HFFc6 (cell line): ENCODE measurements around the gene CHCHD6. TPM values are rescaled to one million over a fixed set of nuclear protein-coding genes. Genes with fewer than 3 reads are reported as not detected.
A peak's percentile ranks its signal among the peaks of the same experiment; 100 is the strongest.

Experiments
- DNase-seq: peaks from one replicate; pipeline ENCODE4 v3.0.0-alpha.2; 2018
- H3K27ac Mint-ChIP-seq: 2 replicates; pipeline ENCODE4 v1.8.0; 2020; ENCODE audit warnings: mild to moderate bottlenecking, mixed read lengths
- H3K27me3 Mint-ChIP-seq: 2 replicates; pipeline ENCODE4 v1.8.0; 2021; ENCODE audit warnings: mild to moderate bottlenecking, moderate library complexity, mixed read lengths; ENCODE audit not compliant: insufficient read depth
- H3K36me3 Mint-ChIP-seq: 2 replicates; pipeline ENCODE4 v1.8.0; 2021; ENCODE audit warnings: low read depth, mixed read lengths
- H3K4me1 Mint-ChIP-seq: 2 replicates; pipeline ENCODE4 v1.8.0; 2020; ENCODE audit warnings: low read depth, mixed read lengths
- H3K4me3 Mint-ChIP-seq: 2 replicates; pipeline ENCODE4 v1.8.0; 2020; ENCODE audit warnings: mild to moderate bottlenecking, moderate library complexity, mixed read lengths
- H3K9me3 Mint-ChIP-seq: 2 replicates; pipeline ENCODE4 v1.8.0; 2020; ENCODE audit warnings: mild to moderate bottlenecking, mixed read lengths
- CTCF ChIP-seq: fragments of 200-600 bp; sonication (generic); IDR thresholded peaks from 2 replicates; pipeline ENCODE4 v1.5.0; 2021; ENCODE audit warnings: antibody characterized with exemption, mild to moderate bottlenecking
- total RNA-seq, 6 experiments: library from RNA; stranded (reverse); fragmentation: NEBNext Ultra II Directional; extraction: Animal tissue kit (Norgen Biotek cat#: 25700); gene quantifications; 2 replicates in 1 of 6; 3 replicates in 5 of 6; pipeline ENCODE4 v1.2.3, GENCODE V29; 2021

Gene CHCHD6
- total RNA-seq, 6 experiments from 2014 or later: 18.6 to 22.9 (median 19.9) TPM

- DNase-seq: no peak
- no peak for TF ChIP-seq CTCF
- no peak overlapping the region for H3K4me3 Mint-ChIP-seq
- H3K4me1 Mint-ChIP-seq: peaks cover 27% of the 10 kb centered on the region
- no peak overlapping the region for H3K27ac Mint-ChIP-seq
- H3K9me3 Mint-ChIP-seq: no peaks in the 10 kb centered on the region
- H3K36me3 Mint-ChIP-seq: peaks cover 5% of the 10 kb centered on the region
- no peaks in the 10 kb centered on the region; the same call in none of the 2 replicates for H3K27me3 Mint-ChIP-seq
These were observed 253.0 kb downstream of the CHCHD6 start for GRCh38 chr3:126956866-126957650.

- Mint-ChIP-seq H3K27me3 (no peaks in the 10 kb centered on the region; the same call in none of the 2 replicates), H3K4me1 (peaks cover 27% of the 10 kb centered on the region), H3K4me3 (no peak overlapping the region), H3K27ac (no peak overlapping the region), H3K36me3 (peaks cover 5% of the 10 kb centered on the region), H3K9me3 (no peaks in the 10 kb centered on the region)
- no peak for DNase-seq
- no peak for TF ChIP-seq CTCF
These were observed 254.0 kb downstream of the CHCHD6 start for GRCh38 chr3:126957776-126958637.

GRCh38 chr3:126958638-126959085 lies 254.6 kb downstream of the CHCHD6 start:
- Mint-ChIP-seq H3K4me3 (no peak overlapping the region), H3K27ac (peak overlapping the region; percentile 3; the same call in 1 of the 2 replicates), H3K27me3 (no peaks in the 10 kb centered on the region; the same call in none of the 2 replicates), H3K36me3 (peaks cover 5% of the 10 kb centered on the region), H3K4me1 (peaks cover 27% of the 10 kb centered on the region), H3K9me3 (no peaks in the 10 kb centered on the region)
- TF ChIP-seq CTCF: no peak
- DNase-seq: no peak

GRCh38 chr3:126959136-126959920 lies 255.3 kb downstream of the CHCHD6 start:
- no peak overlapping the region for H3K4me3 Mint-ChIP-seq
- peaks cover 22% of the 10 kb centered on the region for H3K4me1 Mint-ChIP-seq
- no peak for TF ChIP-seq CTCF
- peaks cover 5% of the 10 kb centered on the region for H3K36me3 Mint-ChIP-seq
- no peaks in the 10 kb centered on the region; the same call in none of the 2 replicates for H3K27me3 Mint-ChIP-seq
- H3K9me3 Mint-ChIP-seq: no peaks in the 10 kb centered on the region
- H3K27ac Mint-ChIP-seq: peak overlapping the region; percentile 77; the same call in 1 of the 2 replicates
- no peak for DNase-seq
